GM19372 (cell line): ENCODE measurements around the gene STX3.
"Not testable (repeated sequence)": the region's sequence is repeated elsewhere in the genome, so short reads cannot be mapped to it uniquely, and the experiment has no call there.

Source experiments
- ATAC-seq: cut with Tn5 transposase; IDR thresholded peaks from one replicate; pipeline ENCODE4 v1.9.1; 2021; ENCODE audit warnings: mild to moderate bottlenecking, low read depth, moderate library complexity; ENCODE audit not compliant: unreplicated experiment

Gene STX3

DNA sequence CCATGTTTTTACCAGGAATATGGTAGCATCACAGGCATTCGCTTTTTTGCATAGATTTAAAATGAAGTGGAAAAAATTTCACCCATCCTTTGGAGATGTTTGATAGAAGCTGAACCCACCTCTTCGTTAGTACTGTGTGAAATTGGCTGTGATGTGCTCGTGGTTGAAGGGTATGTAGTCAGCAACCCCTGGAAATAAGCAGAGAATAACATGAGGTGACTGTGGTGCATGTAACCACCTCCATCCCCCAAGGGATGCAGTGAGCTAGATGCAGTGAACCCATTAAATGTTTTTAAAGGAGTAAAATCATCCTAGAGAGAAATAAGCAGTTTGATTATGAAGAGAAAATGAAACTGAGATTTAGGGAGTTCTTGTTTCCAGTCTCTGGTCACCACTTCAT, 74.2 kb downstream of the STX3 start:
- ATAC-seq = no peak

DNA sequence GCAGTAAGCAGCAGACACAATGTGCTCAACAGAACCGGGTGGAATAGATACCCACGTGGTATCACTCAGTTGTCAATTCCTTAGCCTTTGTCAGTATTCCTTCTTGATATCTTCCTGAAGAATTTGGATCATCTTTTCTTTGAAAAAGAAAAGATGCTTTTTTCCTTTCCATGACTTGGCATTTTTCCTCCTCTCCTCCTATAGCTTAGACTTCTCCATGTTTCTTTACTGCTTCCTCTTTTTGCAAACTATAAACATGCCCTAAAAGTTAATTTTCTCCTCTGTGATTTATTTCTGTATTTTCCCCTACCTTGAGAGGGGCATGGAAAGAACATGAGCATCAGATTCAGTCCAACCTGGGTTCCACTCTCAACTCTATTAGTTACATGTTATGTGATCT, 78.4 kb downstream of the STX3 start:
- no peak for ATAC-seq

DNA sequence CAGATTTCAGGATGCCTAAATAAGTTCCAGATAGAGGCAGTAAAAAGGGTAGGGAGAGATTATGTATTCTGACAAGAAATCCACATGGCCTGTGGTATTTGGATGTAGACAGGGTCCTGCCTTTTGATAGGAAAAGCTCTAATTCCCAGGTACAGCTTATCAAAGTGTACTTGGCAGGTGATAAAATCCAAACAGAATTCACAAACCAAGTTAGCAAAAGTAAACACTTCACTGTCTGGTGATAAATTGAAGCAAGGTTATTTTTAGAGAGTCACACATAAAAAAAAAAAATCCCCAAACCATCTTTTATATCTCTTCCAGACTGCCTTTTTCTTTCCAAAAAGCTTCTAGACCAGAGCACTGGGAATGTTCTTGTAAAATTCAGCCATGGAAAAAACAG, 84.4 kb downstream of the STX3 start:
- ATAC-seq = no peak

DNA sequence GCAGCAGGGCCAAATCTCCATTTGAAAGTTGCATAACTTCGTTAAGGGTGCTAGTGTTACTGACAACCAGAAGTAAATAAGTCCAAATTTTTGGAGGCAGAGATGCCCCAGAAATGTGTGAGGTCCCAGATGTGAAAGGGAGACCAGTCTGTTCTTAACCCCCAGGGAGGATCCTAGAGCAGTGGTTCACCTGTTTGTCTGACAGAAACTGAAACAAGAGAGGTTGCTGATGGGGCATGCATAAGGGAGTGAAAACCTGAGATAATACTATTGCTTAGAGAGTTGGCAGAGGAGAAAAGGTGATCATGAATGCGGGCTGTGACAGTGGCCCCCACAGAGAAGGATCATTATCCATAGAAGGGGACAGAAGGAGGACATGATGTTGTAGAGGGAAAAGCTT, 86.3 kb downstream of the STX3 start:
- ATAC-seq = no peak

DNA sequence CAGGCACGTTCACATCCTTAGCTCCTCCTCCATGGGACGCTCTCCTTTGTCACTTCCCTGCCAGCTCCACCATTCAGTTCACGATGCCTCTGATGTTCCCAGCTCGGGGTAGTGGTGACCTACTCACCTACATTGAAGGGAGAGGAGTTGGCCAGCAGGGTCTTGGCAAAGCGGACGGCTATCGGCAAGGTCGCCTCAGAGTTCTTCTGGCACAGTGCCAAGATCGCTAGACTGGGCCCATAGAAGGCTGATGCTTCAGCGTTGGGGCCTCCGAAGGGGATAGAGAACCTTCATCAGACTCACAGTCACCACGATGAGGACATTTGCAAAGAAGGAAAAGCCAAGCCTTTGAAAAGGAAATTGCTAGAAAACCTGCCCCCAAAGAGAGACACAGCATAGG, 87.1 kb downstream of the STX3 start:
- no peak for ATAC-seq

DNA sequence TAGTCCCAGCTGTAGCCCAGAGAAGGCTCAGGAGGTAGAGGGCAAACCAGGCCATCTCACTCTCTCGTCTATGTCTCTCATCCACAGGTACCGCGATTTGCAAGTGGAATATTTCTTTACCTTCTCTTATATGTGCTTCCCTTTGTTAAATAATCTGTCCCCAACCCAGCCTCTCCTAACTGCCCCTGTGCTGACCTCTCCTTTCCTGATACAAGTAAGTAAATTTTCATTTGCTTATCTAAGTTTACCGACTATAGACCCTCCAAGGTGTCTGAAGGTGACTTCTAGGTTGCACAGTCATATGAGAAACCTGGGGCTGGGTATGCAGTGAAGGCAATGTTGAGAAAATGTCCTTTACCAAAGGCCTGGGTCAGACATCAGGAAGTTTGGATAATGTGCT, 90.2 kb downstream of the STX3 start, which contains the start of gene CBLIF:
CBLIF (minus strand) TSS at position 101 of the 400 bp plus-strand sequence; CDS start at position 55, 46 bp downstream.
- ATAC-seq = no peak

DNA sequence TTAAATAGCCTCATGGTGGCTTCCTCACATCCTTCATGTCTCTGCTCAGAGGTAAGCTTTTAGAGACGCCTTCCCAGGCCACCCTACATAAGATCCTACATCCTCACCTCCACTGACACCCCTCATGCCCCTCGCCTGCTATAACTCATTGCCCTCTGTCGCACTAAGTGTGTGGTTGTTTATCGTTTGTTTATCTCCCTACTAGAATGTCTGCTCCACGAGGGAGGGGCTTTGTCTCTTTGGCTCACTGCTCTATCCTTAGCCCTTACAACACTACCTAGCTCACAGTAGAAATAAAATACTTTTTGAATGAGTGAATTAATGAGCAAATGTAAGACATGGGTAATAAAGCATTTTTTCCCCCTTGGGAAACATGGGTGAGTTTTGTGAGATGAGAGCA, 91.4 kb downstream of the STX3 start:
- no peak for ATAC-seq

DNA sequence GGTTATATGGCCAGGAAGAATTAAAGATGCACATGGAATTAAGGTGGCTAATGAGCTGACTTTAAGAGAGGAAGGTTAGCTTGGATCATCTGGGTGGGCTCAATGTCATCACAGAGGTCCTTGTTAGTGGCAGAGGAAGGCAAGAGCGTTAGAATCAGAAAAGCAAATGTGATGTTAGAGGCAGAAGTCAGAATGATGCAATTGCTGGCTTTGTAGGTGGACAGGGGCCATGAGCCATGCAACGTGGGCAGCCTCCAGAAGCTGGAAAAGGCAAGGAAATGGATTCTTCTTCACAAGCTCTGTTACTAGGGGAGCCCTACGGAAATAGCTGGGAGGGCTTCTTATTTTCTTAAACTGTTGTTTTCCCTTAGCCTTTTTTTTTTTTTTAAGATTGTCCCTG, 92.5 kb downstream of the STX3 start:
- ATAC-seq = no peak

DNA sequence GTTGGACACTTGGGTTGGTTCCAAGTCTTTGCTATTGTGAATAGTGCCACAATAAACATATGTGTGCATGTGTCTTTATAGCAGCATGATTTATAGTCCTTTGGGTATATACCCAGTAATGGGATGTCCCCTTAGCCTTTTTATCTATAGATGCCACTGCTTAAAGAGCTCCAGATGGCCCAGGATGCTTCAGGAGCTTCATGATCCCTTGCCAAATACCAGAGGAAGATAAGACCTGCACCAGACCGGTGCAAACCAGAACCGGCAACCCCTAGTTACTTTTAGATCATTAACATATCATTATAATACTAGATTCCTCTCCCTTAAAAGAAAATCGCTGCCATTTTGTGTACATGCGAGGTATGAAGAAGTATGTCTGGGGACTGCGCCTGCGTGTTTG, 93.3 kb downstream of the STX3 start:
- not testable (repeated sequence) for ATAC-seq

DNA sequence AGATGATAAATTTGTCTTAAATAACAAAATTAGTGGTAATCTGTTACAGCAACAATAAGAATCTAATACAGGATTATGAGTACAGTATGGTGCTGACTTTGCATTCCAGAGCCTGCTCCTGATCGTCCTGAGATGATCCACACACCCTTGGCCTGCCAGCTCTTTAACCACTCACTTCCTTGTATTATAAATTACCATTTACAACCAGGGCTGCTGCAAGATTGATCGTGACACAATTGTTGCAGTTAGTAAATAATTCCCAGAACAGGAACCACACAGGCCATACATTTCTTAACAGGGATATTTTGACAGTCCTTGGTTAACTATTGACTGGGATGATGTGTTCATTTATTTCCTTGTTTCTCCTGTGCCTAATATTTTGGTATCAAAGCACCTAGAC, 94.0 kb downstream of the STX3 start:
- ATAC-seq = no peak

DNA sequence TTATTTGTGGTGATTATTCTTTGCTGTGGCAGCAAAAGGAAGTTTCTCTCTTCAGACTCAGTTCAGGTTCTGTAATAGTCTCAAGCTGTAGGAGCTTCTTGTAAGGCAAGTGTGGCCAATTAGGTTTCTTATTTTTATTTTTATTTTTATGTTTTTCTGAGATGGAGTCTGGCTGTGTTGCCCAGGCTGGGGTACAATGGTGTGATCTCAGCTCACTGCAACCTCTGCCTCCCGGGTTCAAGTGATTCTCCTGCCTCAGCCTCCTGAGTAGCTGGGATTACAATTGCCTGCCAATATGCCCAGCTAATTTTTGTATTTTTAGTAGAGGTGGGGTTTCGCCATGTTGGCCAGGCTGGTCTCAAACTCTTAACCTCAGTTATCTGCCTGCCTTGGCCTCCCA, 94.4 kb downstream of the STX3 start:
- not testable (repeated sequence) for ATAC-seq

DNA sequence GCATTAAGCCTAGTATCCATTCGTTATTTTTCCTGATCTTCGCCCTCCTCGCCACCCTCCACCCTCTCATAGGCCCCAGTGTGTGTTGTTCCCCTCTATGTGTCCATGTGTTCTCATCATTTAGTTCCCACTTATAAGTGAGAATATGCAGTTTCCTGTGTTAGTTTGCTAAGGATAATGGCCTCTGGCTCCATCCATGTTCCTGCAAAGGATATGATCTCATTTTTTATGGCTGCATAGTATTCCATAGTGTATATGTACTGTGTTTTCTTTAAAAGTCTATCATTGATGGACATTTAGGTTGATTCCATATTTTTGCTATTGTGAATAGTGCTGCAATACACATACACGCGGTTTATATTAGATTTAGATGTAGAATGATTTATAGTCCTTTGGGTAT, 96.2 kb downstream of the STX3 start:
- not testable (repeated sequence) for ATAC-seq

DNA sequence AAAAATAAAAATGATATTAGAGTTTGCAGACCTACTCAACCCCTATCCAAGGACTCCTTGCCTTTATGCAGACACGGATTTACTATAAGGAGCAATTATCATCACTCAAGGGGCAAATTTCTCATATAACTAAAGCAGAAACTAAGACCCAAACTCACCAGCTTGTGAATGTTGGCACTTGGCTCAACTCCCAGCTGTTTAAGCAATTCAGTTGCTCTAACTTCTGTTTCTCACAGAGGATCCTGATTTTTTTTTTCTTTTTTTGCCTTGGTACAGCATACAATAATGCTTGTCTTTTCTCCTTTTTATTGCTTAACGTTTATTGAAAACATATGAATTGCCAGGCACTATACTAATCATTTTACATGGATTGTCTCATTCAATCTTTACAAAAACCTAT, 99.7 kb downstream of the STX3 start:
- ATAC-seq = no peak
